ENCODE results near the gene MYO7A.

Gene MYO7A

DNA sequence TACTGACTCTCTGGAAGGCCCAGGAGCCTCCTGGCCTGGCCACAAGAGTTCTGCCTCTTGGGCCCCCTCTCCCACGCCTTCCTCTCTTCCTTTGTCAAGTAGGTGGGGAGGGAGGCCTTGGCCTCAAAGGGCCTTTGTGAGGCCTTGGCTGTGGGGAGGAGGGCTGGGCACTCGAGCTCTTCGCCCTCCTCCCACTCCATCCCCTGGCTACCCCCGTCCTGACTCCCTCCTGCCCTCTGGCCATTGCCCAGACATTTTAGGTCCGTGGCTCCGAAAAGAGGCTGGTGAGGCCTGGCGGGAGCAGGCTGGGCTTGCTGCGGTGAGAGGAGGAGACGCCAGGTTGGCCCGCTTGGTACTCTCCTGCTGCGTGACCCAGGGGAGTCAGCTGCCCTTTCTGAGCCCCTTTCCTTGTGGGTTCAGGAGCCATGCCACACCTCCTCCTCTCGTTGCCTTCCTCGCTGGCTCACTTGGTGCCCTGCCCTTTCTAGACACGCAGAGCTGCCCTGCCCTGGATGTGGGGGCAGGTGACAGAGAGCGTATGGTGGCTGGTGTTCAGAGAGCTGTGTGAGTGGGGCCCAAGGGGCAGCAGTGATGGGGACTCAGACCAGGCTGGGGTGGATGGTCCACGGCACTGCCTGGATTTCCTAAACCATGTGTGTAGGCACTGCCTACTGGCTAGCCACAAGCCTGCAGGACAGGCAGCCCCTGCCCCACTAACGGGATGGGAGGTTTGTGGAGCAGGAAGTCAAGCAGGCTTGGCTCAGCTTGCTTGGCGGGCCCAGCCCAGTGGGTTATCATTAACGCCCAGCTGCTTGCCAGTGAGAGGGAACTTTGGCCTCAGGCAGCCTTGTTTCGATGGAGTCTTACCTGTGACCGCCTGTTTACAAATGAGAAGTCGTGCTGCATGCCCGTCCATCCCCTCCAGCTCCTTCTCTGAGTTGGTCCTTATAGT lies 41.2 kb upstream of the MYO7A start:
- Histone ChIP-seq H3K79me2 (ENCODE audit: control insufficient read depth, low read length) (no peaks in the 10 kb centered on the region), H3K9me3 (ENCODE audit: control insufficient read depth, insufficient read depth, low read length) (no peaks in the 10 kb centered on the region), H3K27ac (ENCODE audit: low read depth, low read length) (no peak overlapping the region), H3F3A (ENCODE audit: control insufficient read depth, insufficient read depth) (no peaks in the 10 kb centered on the region), H4K20me1 (ENCODE audit: control insufficient read depth, insufficient read depth, low read depth, low read length) (no peaks in the 10 kb centered on the region), H3K4me1 (ENCODE audit: control insufficient read depth, low read length) (no peaks in the 10 kb centered on the region), H3K27me3 (ENCODE audit: control insufficient read depth, low read length) (no peaks in the 10 kb centered on the region), H3K36me3 (ENCODE audit: control insufficient read depth, low read length) (no peaks in the 10 kb centered on the region), H3K4me2 (ENCODE audit: low read length) (no peak overlapping the region), H3K4me3 (ENCODE audit: low read length) (no peak overlapping the region), H3K9me2 (replicated peaks; ENCODE audit: control insufficient read depth, low read length) (no peaks in the 10 kb centered on the region)
- TF ChIP-seq, protein P1, sequence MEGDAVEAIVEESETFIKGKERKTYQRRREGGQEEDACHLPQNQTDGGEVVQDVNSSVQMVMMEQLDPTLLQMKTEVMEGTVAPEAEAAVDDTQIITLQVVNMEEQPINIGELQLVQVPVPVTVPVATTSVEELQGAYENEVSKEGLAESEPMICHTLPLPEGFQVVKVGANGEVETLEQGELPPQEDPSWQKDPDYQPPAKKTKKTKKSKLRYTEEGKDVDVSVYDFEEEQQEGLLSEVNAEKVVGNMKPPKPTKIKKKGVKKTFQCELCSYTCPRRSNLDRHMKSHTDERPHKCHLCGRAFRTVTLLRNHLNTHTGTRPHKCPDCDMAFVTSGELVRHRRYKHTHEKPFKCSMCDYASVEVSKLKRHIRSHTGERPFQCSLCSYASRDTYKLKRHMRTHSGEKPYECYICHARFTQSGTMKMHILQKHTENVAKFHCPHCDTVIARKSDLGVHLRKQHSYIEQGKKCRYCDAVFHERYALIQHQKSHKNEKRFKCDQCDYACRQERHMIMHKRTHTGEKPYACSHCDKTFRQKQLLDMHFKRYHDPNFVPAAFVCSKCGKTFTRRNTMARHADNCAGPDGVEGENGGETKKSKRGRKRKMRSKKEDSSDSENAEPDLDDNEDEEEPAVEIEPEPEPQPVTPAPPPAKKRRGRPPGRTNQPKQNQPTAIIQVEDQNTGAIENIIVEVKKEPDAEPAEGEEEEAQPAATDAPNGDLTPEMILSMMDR (IDR thresholded peaks at IDR 0.05; ENCODE audit: low read depth, low read length, poor library complexity, severe bottlenecking) = no peak
- no peak for TF ChIP-seq EZH2phosphoT487 (IDR thresholded peaks at IDR 0.05; ENCODE audit: borderline replicate concordance, low read length)

DNA sequence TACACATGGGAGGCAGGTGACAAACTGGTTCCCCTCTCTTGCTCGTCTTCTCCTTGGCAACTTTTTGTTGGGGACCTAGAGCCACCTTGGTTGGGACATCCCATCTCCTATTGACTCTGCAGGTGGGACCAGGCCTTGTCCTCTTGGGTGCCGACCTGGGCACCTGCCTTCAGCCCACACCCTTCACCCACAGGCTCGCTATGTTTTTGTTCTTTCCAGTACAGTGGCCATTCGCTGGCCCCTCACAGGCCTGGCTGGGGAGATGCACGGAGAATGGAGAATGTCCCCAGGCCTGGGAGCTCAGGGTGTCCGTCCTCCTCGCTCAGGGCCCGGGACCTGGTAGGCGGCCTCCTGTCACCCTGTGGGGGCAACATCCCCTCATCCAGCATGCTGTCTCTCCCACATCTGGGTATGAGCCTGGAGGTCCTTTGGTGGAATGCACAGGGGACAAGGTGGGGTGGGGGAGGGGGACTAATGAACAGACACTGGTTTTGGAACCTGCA lies 40.3 kb upstream of the MYO7A start:
- Histone ChIP-seq H3F3A (ENCODE audit: control insufficient read depth, insufficient read depth) (no peaks in the 10 kb centered on the region), H3K9me2 (replicated peaks; ENCODE audit: control insufficient read depth, low read length) (no peaks in the 10 kb centered on the region), H3K4me2 (ENCODE audit: low read length) (no peak overlapping the region), H3K4me1 (ENCODE audit: control insufficient read depth, low read length) (no peaks in the 10 kb centered on the region), H3K79me2 (ENCODE audit: control insufficient read depth, low read length) (no peaks in the 10 kb centered on the region), H3K27ac (ENCODE audit: low read depth, low read length) (no peak overlapping the region), H3K9me3 (ENCODE audit: control insufficient read depth, insufficient read depth, low read length) (no peaks in the 10 kb centered on the region), H3K4me3 (ENCODE audit: low read length) (no peak overlapping the region), H3K36me3 (ENCODE audit: control insufficient read depth, low read length) (no peaks in the 10 kb centered on the region), H3K27me3 (ENCODE audit: control insufficient read depth, low read length) (no peaks in the 10 kb centered on the region), H4K20me1 (ENCODE audit: control insufficient read depth, insufficient read depth, low read depth, low read length) (no peaks in the 10 kb centered on the region)
- TF ChIP-seq, protein P1 (IDR thresholded peaks at IDR 0.05; ENCODE audit: low read depth, low read length, poor library complexity, severe bottlenecking) = no peak
- TF ChIP-seq EZH2phosphoT487 (IDR thresholded peaks at IDR 0.05; ENCODE audit: borderline replicate concordance, low read length) = no peak

DNA sequence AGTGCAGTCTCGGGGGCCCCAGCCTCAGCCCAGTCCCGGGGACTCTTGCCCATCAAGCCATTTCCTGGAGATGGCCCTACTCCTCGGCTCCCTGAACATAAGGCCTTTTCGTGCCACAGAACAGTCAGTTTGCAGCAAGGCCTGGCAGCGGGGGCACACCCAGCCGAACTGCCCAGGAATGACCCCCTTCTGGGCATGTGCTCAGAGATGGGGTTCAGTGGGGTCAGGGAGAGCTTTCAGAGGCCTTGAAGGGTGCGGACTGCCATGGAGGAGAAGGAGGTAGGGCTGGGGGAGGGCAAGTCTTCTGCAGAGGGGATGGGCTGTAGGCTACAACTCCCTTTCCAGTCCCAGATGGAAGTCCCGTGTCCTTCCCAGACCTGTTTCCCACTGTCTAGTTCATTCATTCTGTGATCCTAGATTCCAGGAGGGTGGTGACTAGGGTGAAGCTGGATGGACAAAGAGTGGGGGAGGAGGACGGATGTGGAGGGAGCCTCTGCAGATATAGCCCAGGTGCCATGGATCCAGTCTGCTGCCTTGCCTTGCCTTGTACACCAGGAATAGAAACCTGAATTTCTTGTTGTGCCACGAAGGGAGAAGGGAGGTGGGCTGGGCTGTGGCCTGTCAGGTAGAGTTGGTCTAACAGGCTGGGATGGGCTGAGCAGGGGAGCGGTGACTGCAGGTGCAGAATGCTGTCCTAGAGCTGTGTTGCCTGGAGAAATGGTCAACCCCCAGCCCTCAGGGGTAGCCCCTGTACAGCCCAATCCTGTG lies 39.6 kb upstream of the MYO7A start:
- no peaks in the 10 kb centered on the region for H3K36me3 ChIP-seq (ENCODE audit: control insufficient read depth, low read length)
- H3K9me2 ChIP-seq (replicated peaks; ENCODE audit: control insufficient read depth, low read length) = no peaks in the 10 kb centered on the region
- H3K27ac ChIP-seq (ENCODE audit: low read depth, low read length) = no peak overlapping the region
- no peak for TF ChIP-seq EZH2phosphoT487 (IDR thresholded peaks at IDR 0.05; ENCODE audit: borderline replicate concordance, low read length)
- TF ChIP-seq, protein P1 (IDR thresholded peaks at IDR 0.05; ENCODE audit: low read depth, low read length, poor library complexity, severe bottlenecking) = no peak
- no peaks in the 10 kb centered on the region for H3K27me3 ChIP-seq (ENCODE audit: control insufficient read depth, low read length)
- no peaks in the 10 kb centered on the region for H4K20me1 ChIP-seq (ENCODE audit: control insufficient read depth, insufficient read depth, low read depth, low read length)
- H3K4me1 ChIP-seq (ENCODE audit: control insufficient read depth, low read length) = no peaks in the 10 kb centered on the region
- no peaks in the 10 kb centered on the region for H3F3A ChIP-seq (ENCODE audit: control insufficient read depth, insufficient read depth)
- H3K4me3 ChIP-seq (ENCODE audit: low read length) = no peak overlapping the region
- H3K9me3 ChIP-seq (ENCODE audit: control insufficient read depth, insufficient read depth, low read length) = no peaks in the 10 kb centered on the region
- no peak overlapping the region for H3K4me2 ChIP-seq (ENCODE audit: low read length)
- no peaks in the 10 kb centered on the region for H3K79me2 ChIP-seq (ENCODE audit: control insufficient read depth, low read length)
